Neural progenitor cell (in vitro differentiated cells): ENCODE results near the gene THRSP. TPM values are rescaled to one million over a fixed set of nuclear protein-coding genes. Genes with fewer than 3 reads are reported as not detected.

Source experiments
- DNase-seq: peaks from one replicate; pipeline ENCODE4 v3.0.0-alpha.2; 2016; ENCODE audit warnings: low spot score
- H2AFZ ChIP-seq: fragments of 200-600 bp; sonication (generic); replicated peaks from 2 replicates; pipeline ENCODE4 v1.6.1; 2016; ENCODE audit warnings: antibody characterized with exemption
- H3F3A ChIP-seq: fragments of 200-600 bp; sonication (generic); 2 replicates; pipeline ENCODE4 v1.6.1; 2016; ENCODE audit warnings: antibody characterized with exemption, low read depth
- H3K27ac ChIP-seq: fragments of 200-600 bp; sonication (generic); 2 replicates; pipeline ENCODE4 v1.5.1; 2016; ENCODE audit warnings: mild to moderate bottlenecking
- H3K27me3 ChIP-seq: fragments of 200-600 bp; sonication (generic); 2 replicates; pipeline ENCODE4 v1.6.1; 2016; ENCODE audit warnings: mild to moderate bottlenecking, moderate library complexity
- H3K36me3 ChIP-seq: fragments of 200-600 bp; sonication (generic); 2 replicates; pipeline ENCODE4 v1.5.1; 2016
- H3K4me1 ChIP-seq: fragments of 200-600 bp; sonication (generic); 2 replicates; pipeline ENCODE4 v1.6.1; 2016; ENCODE audit warnings: mixed run types
- H3K4me2 ChIP-seq: fragments of 200-600 bp; sonication (generic); 2 replicates; pipeline ENCODE4 v1.6.1; 2016
- H3K4me3 ChIP-seq: fragments of 200-600 bp; sonication (generic); 2 replicates; pipeline ENCODE4 v1.5.1; 2016
- H3K79me2 ChIP-seq: fragments of 200-600 bp; sonication (generic); 2 replicates; pipeline ENCODE4 v1.6.1; 2016; ENCODE audit warnings: low read depth
- H3K9ac ChIP-seq: fragments of 200-600 bp; sonication (generic); 2 replicates; pipeline ENCODE4 v1.6.1; 2016
- H3K9me3 ChIP-seq: fragments of 200-600 bp; sonication (generic); 2 replicates; pipeline ENCODE4 v1.5.1; 2016; ENCODE audit warnings: low read depth
- H4K20me1 ChIP-seq: fragments of 200-600 bp; sonication (generic); 2 replicates; pipeline ENCODE4 v1.6.1; 2016; ENCODE audit warnings: low read depth
- H3K27ac Mint-ChIP-seq: 3 replicates; pipeline ENCODE4 v1.8.0; 2021; ENCODE audit warnings: mixed read lengths
- H3K27me3 Mint-ChIP-seq: 2 replicates; pipeline ENCODE4 v1.8.0; 2022; ENCODE audit warnings: low read depth, mild to moderate bottlenecking, inconsistent platforms, moderate library complexity, mixed read lengths; ENCODE audit not compliant: insufficient read depth
- H3K36me3 Mint-ChIP-seq: 3 replicates; pipeline ENCODE4 v1.8.0; 2021; ENCODE audit warnings: mixed read lengths
- H3K4me1 Mint-ChIP-seq: 3 replicates; pipeline ENCODE4 v1.8.0; 2021; ENCODE audit warnings: mixed read lengths
- H3K4me3 Mint-ChIP-seq: 3 replicates; pipeline ENCODE4 v1.8.0; 2021; ENCODE audit warnings: mild to moderate bottlenecking, moderate library complexity, mixed read lengths
- H3K9me3 Mint-ChIP-seq: 3 replicates; pipeline ENCODE4 v1.8.0; 2020; ENCODE audit warnings: mixed read lengths
- CTCF ChIP-seq: fragments of 200-600 bp; sonication (generic); IDR thresholded peaks from 2 replicates; pipeline ENCODE4 v1.5.1; 2017; ENCODE audit warnings: antibody characterized with exemption, mild to moderate bottlenecking
- EZH2 ChIP-seq: fragments of 200-600 bp; sonication (generic); IDR thresholded peaks from 2 replicates; pipeline ENCODE4 v1.6.1; 2017; ENCODE audit warnings: antibody characterized with exemption, mild to moderate bottlenecking, moderate library complexity
- EZH2phosphoT487 ChIP-seq: fragments of 200-600 bp; sonication (generic); IDR thresholded peaks from 2 replicates; pipeline ENCODE4 v1.6.1; 2017; ENCODE audit warnings: antibody characterized with exemption
- total RNA-seq: library from RNA; depleted of rRNA; stranded (reverse); fragments of >200 nt; gene quantifications from 2 replicates; pipeline ENCODE4 v1.2.3, GENCODE V29; 2015; ENCODE audit warnings: low replicate concordance

The THRSP gene
- total RNA-seq, 1 donor from 2014 or later: not detected

DNA sequence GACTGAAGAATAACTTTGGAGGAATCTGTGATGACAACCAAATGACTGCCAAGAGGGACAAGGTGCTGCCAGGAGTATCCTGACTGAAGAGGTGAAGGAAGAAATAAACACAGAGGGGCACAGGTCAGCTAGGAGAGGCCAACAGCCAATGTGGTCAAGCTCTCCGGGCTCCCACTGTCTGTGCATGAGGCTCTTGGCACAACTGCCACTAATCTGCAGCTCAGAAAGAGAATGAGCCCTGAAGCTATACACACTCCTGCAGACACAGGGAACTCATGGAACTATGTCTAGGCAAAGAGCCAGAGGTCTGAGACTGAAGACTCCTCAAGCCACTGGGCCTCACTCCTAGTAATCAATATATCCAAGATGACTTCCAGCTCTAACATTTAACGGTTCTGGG lies 7.0 kb downstream of the THRSP start:
- no peak for DNase-seq
- Histone ChIP-seq H3K9ac (no peak overlapping the region), H3K4me1 (no peaks in the 10 kb centered on the region), H3K36me3 (peaks cover 4% of the 10 kb centered on the region), H3K9me3 (no peaks in the 10 kb centered on the region), H4K20me1 (peaks cover 5% of the 10 kb centered on the region), H3K4me2 (no peak overlapping the region), H3K27ac (no peak overlapping the region), H3K4me3 (no peak overlapping the region), H2AFZ (no peak overlapping the region), H3F3A (no peaks in the 10 kb centered on the region), H3K27me3 (no peaks in the 10 kb centered on the region), H3K79me2 (peaks cover 28% of the 10 kb centered on the region)
- Mint-ChIP-seq H3K4me3 (no peak overlapping the region), H3K9me3 (no peaks in the 10 kb centered on the region), H3K4me1 (no peaks in the 10 kb centered on the region), H3K27me3 (peaks cover 6% of the 10 kb centered on the region), H3K27ac (no peak overlapping the region), H3K36me3 (peaks cover 20% of the 10 kb centered on the region)
- TF ChIP-seq EZH2phosphoT487: no peak
- no peak for TF ChIP-seq EZH2
- no peak for TF ChIP-seq CTCF

DNA sequence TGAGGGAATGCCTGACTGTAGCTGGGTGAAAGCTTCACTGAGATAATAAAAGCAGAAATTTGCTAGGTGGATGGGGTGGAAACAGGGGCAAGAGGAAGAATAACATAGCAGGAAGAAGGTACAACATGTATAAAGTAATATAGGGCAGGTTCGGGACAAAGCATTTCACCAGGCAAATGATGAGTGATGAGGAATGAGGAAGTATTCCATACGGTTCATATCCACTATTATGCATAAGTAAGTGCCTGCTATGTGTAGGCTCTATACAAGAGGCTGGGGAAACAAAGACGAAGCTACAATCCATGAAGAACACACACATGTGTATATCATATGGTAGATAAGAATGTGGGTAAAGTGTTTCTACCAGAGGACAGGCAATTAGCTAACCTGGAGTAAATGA lies 8.1 kb downstream of the THRSP start:
- peaks cover 9% of the 10 kb centered on the region for H4K20me1 ChIP-seq
- TF ChIP-seq EZH2phosphoT487 (no peak), CTCF (no peak), EZH2 (no peak)
- peaks cover 39% of the 10 kb centered on the region for H3K79me2 ChIP-seq
- H2AFZ ChIP-seq: no peak overlapping the region
- H3K4me2 ChIP-seq: no peak overlapping the region
- H3K9me3 ChIP-seq: no peaks in the 10 kb centered on the region
- no peak overlapping the region for H3K4me3 Mint-ChIP-seq
- H3F3A ChIP-seq: no peaks in the 10 kb centered on the region
- no peak overlapping the region for H3K27ac Mint-ChIP-seq
- H3K4me3 ChIP-seq: no peak overlapping the region
- no peak overlapping the region for H3K9ac ChIP-seq
- H3K27me3 Mint-ChIP-seq: peaks cover 6% of the 10 kb centered on the region
- H3K4me1 ChIP-seq: no peaks in the 10 kb centered on the region
- peaks cover 4% of the 10 kb centered on the region for H3K36me3 ChIP-seq
- peaks cover 22% of the 10 kb centered on the region for H3K36me3 Mint-ChIP-seq
- no peak for DNase-seq
- no peaks in the 10 kb centered on the region for H3K9me3 Mint-ChIP-seq
- peaks cover 3% of the 10 kb centered on the region for H3K4me1 Mint-ChIP-seq
- no peaks in the 10 kb centered on the region for H3K27me3 ChIP-seq
- H3K27ac ChIP-seq: no peak overlapping the region

DNA sequence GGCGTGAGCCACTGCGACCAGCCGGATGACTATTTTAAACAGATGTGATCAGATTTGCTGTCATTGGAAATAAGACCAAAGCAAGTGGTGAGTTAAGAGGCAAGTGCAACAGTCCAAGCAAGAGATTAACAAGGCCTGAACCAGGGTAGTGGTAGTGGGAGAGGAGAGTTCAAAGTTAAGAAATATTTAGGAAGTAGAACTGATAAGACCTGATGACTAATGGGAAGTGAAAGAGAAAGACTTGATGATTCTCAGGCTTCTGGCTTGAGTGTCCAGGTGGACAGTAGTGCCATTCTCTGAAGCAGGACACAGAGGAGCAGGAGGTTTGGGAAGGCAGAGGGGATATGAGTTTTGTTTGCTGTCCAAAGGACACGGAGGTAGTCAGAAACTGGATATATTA lies 8.8 kb downstream of the THRSP start:
- H3K9me3 Mint-ChIP-seq: no peaks in the 10 kb centered on the region
- peaks cover 16% of the 10 kb centered on the region for H4K20me1 ChIP-seq
- no peaks in the 10 kb centered on the region for H3K27me3 ChIP-seq
- TF ChIP-seq EZH2phosphoT487 (no peak), EZH2 (no peak), CTCF (no peak)
- peaks cover 5% of the 10 kb centered on the region for H3K27me3 Mint-ChIP-seq
- H2AFZ ChIP-seq: no peak overlapping the region
- H3K4me3 Mint-ChIP-seq: no peak overlapping the region
- no peak overlapping the region for H3K27ac ChIP-seq
- no peaks in the 10 kb centered on the region for H3K9me3 ChIP-seq
- peaks cover 21% of the 10 kb centered on the region for H3K36me3 Mint-ChIP-seq
- H3K4me3 ChIP-seq: no peak overlapping the region
- H3K4me1 ChIP-seq: no peaks in the 10 kb centered on the region
- H3K4me2 ChIP-seq: no peak overlapping the region
- peaks cover 47% of the 10 kb centered on the region for H3K79me2 ChIP-seq
- peaks cover 4% of the 10 kb centered on the region for H3K4me1 Mint-ChIP-seq
- no peak for DNase-seq
- H3F3A ChIP-seq: no peaks in the 10 kb centered on the region
- H3K36me3 ChIP-seq: peaks cover 4% of the 10 kb centered on the region
- no peak overlapping the region for H3K27ac Mint-ChIP-seq
- no peak overlapping the region for H3K9ac ChIP-seq
